ENCODE data around the gene MRTFB. TPM values are rescaled to one million over a fixed set of nuclear protein-coding genes. Genes with fewer than 3 reads are reported as not detected.

Gene MRTFB
- total and polyA plus RNA-seq, 8 donors = 4.3 to 81.6 (median 22.4) TPM

- 62 to 71% (median 67%) methylated on average over 7 of the region's 7 CpGs for WGBS, 5 donors
- DNase-seq = peak; percentile 39 to 73
- no peak for TF ChIP-seq POLR2A (IDR thresholded peaks at IDR 0.05)
- no peak for TF ChIP-seq EP300 (IDR thresholded peaks at IDR 0.05)
- peak in 5 of 7 experiments; percentile 45 to 74 (median 63) for TF ChIP-seq CTCF (IDR thresholded peaks at IDR 0.05)
- TF ChIP-seq POLR2AphosphoS5 (IDR thresholded peaks at IDR 0.05) = no peak
- Histone ChIP-seq H3K4me1 (no peaks in the 10 kb centered on the region), H3K27ac (no peak overlapping the region), H3K27me3 (no peaks in the 10 kb centered on the region), H3K4me3 (no peak overlapping the region), H3K9me3 (no peaks in the 10 kb centered on the region), H3K36me3 (peaks cover 68 to 96% (median 94%) of the 10 kb centered on the region in 4 donors)
- intact Hi-C loops (cut with DNase I; ENCODE audit: low total_unique reads) = loop anchor here (10.0 kb wide), 1 partner anchor 325 kb away; the partner anchor contains the start of gene ERCC4
These were observed 178.3 kb downstream of the MRTFB start for GRCh38 chr16:14249291-14250032.

- TF ChIP-seq POLR2AphosphoS5 (IDR thresholded peaks at IDR 0.05) = no peak
- no peak for TF ChIP-seq CTCF (IDR thresholded peaks at IDR 0.05)
- intact Hi-C loops (cut with DNase I; ENCODE audit: low total_unique reads) = no loop called here
- Histone ChIP-seq H3K4me3 (no peak overlapping the region), H3K4me1 (no peaks in the 10 kb centered on the region), H3K36me3 (peaks cover 66 to 94% (median 90%) of the 10 kb centered on the region in 4 donors), H3K9me3 (no peaks in the 10 kb centered on the region), H3K27me3 (no peaks in the 10 kb centered on the region), H3K27ac (no peak overlapping the region)
- WGBS, 5 donors = 91 to 99% (median 95%) methylated on average over 2 of the region's 2 CpGs
- no peak for DNase-seq
These were observed 180.3 kb downstream of the MRTFB start for GRCh38 chr16:14251419-14251818.

GRCh38 chr16:14252860-14253259 is 181.7 kb downstream of the MRTFB start:
- no peaks in the 10 kb centered on the region for H3K9me3 ChIP-seq
- no peak overlapping the region for H3K27ac ChIP-seq
- no peak for TF ChIP-seq POLR2A (IDR thresholded peaks at IDR 0.05)
- no peak for TF ChIP-seq POLR2AphosphoS5 (IDR thresholded peaks at IDR 0.05)
- TF ChIP-seq CTCF (IDR thresholded peaks at IDR 0.05) = no peak
- TF ChIP-seq EP300 (IDR thresholded peaks at IDR 0.05) = no peak
- H3K4me3 ChIP-seq = no peak overlapping the region
- no peaks in the 10 kb centered on the region for H3K4me1 ChIP-seq
- DNase-seq = no peak
- H3K27me3 ChIP-seq = no peaks in the 10 kb centered on the region
- intact Hi-C loops (cut with DNase I; ENCODE audit: low total_unique reads) = no loop called here
- peaks cover 61 to 94% (median 90%) of the 10 kb centered on the region in 4 donors for H3K36me3 ChIP-seq

DNA sequence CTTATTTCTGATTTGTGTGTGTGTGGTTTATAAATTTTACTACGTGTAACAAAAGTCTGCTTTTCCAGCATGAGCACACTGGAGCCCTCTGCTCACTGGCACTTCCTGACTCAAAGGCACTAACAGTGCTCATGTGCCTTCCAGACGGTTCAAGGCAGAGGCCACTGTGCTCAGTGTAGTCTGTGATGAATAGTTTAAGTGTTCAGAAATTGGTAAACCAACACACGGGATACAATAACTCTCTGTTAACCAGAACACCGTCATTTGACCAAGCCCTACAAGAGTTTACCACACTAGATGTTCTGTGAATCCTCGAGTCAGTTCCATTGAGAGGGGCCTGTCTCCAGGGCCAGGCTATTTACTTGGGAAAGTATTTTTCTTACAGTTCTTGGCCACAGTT is 191.9 kb downstream of the MRTFB start:
- no peak for TF ChIP-seq CTCF (IDR thresholded peaks at IDR 0.05)
- TF ChIP-seq POLR2AphosphoS5 (IDR thresholded peaks at IDR 0.05) = no peak
- TF ChIP-seq POLR2A (IDR thresholded peaks at IDR 0.05) = no peak
- H3K36me3 ChIP-seq = peaks cover 57 to 98% (median 95%) of the 10 kb centered on the region in 4 donors
- no peak overlapping the region for H3K27ac ChIP-seq
- no peak overlapping the region for H3K4me3 ChIP-seq
- H3K4me1 ChIP-seq = no peaks in the 10 kb centered on the region
- intact Hi-C loops (cut with DNase I; ENCODE audit: low total_unique reads) = no loop called here
- H3K9me3 ChIP-seq = no peaks in the 10 kb centered on the region
- no peak for DNase-seq
- 80 to 94% (median 92%) methylated on average over 5 of the region's 5 CpGs for WGBS, 5 donors
- H3K27me3 ChIP-seq = no peaks in the 10 kb centered on the region

Measured in stomach (tissue), 9 donors.